ENCODE measurements around the gene SEC14L2.

- TF ChIP-seq GATA2 (IDR thresholded peaks at IDR 0.05; ENCODE audit: low read depth, low read length) = no peak
- TF ChIP-seq GATA3 (IDR thresholded peaks at IDR 0.05; ENCODE audit: low read depth, low read length) = no peak
Observed at GRCh38 chr22:30371321-30371720, 25.5 kb upstream of the SEC14L2 start.

All from SH-SY5Y (cell line).